K562 (cell line): ENCODE data around the gene KCTD11. TPM values are rescaled to one million over a fixed set of nuclear protein-coding genes. Genes with fewer than 3 reads are reported as not detected.

ENCODE experiments used
- BHLHE40 ChIP-seq: IDR thresholded peaks from 2 replicates; pipeline ENCODE4 v1.6.1; 2011; ENCODE audit warnings: low read length, improper control_type of control experiment
- CREBBP ChIP-seq: IDR thresholded peaks from one replicate; pipeline ENCODE4 v1.6.1; 2012; ENCODE audit warnings: low read depth, mild to moderate bottlenecking, control low read depth, inconsistent platforms, low read length
- EZH2 ChIP-seq: IDR thresholded peaks from 2 replicates; pipeline ENCODE4 v1.6.1; 2012; ENCODE audit warnings: low read depth, mild to moderate bottlenecking, inconsistent platforms, low read length, borderline replicate concordance
- FOS ChIP-seq: IDR thresholded peaks from 3 replicates; pipeline ENCODE4 v1.6.1; 2011; ENCODE audit not compliant: insufficient read length; ENCODE audit errors: extremely low read depth
- NCOA1 ChIP-seq: fragments of 450-650 bp; IDR thresholded peaks from 2 replicates; pipeline ENCODE4 v1.6.1; 2016; ENCODE audit warnings: low read depth
- PPARD ChIP-seq: fragments of 250-450 bp; sonication (Bioruptor Pico); IDR thresholded peaks from 2 replicates; pipeline ENCODE4 v1.8.0; 2022; ENCODE audit warnings: inconsistent platforms, mild to moderate bottlenecking, moderate library complexity
- SMARCA4 ChIP-seq: fragments of 450-650 bp; IDR thresholded peaks from 2 replicates; pipeline ENCODE4 v1.6.1; 2016
- SOX6 ChIP-seq: fragments of 450-650 bp; IDR thresholded peaks from 2 replicates; pipeline ENCODE4 v1.6.1; 2014; ENCODE audit warnings: mild to moderate bottlenecking
- ZNF3 ChIP-seq: fragments of 250-450 bp; sonication (Bioruptor Pico); IDR thresholded peaks from 2 replicates; pipeline ENCODE4 v1.5.0; 2021; ENCODE audit warnings: mild to moderate bottlenecking, moderate library complexity
- ZNF316 ChIP-seq: fragments of 450-650 bp; IDR thresholded peaks from 2 replicates; pipeline ENCODE4 v1.6.1; 2016
- ZNF347 ChIP-seq: fragments of 450-650 bp; formaldehyde crosslinking; IDR thresholded peaks from 2 replicates; pipeline ENCODE4 v1.4.0; 2020; ENCODE audit warnings: low read depth, mild to moderate bottlenecking, moderate library complexity
- polyA plus RNA-seq, 8 experiments: library from polyadenylated mRNA; depleted of rRNA in 4 of 8; stranded (reverse) in 5 of 8; unstranded in 3 of 8; fragments of >200 nt; fragmentation: Nextera tagmentation in 2 of 8; fragmentation: Illumina TruSeq in 1 of 8; extraction: Ambion mirVana in 2 of 8; extraction: Trizol in 1 of 8; gene quantifications; 2 replicates each; pipeline versions ENCODE4 v1.2.1 to v1.2.3, GENCODE V29; 2011 to 2014; ENCODE audit warnings: inconsistent platforms in 1 of 8, missing spikeins in 1 of 8
- total RNA-seq, 7 experiments: library from RNA; depleted of rRNA in 6 of 7; stranded (reverse); fragments of >200 nt in 6 of 7; fragmentation: Illumina TruSeq in 2 of 7; extraction: Trizol in 2 of 7; gene quantifications; 2 replicates each; pipeline versions ENCODE4 v1.2.1 to v1.2.3, GENCODE V29; 2011 to 2021; ENCODE audit warnings: low replicate concordance in 1 of 7
- TF ChIP-seq, protein P1 (sequence below): fragments of 250-450 bp; sonication (Bioruptor Pico); IDR thresholded peaks from 2 replicates; pipeline ENCODE4 v1.5.0; 2021; ENCODE audit warnings: mild to moderate bottlenecking, moderate library complexity
- TF ChIP-seq, protein P2 (sequence below): fragments of 200-800 bp; sonication (Bioruptor generic); IDR thresholded peaks from 2 replicates; pipeline ENCODE4 v1.6.1; 2017; ENCODE audit warnings: missing genetic modification characterization, missing compliant biosample characterization

KCTD11 gene
- total and polyA plus RNA-seq, 9 of the 15 experiments (the other 6 are each of a cell fraction or from before 2014, with no cell fraction given) = 0.01 to 3.2 (median 2.5) TPM; not detected in 1

DNA sequence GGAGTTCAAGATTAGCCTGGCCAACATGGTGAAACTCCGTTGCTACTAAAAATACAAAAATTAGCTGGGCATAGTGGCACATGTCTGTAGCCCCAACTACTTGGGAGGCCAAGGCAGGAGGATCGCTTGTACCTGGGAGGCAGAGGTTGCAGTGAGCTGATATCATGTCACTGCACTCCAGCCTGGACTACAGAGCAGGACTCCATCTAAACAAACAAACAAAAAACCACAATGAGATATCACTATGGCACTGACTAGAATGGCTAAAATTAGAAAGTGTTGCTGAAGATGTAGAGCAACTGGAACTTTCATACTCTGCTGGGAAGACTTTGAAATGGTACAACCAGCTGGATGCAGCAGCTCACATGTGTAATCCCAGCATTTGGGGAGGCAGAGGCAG, 22.4 kb downstream of the KCTD11 start (continued):
- TF ChIP-seq, protein P1, sequence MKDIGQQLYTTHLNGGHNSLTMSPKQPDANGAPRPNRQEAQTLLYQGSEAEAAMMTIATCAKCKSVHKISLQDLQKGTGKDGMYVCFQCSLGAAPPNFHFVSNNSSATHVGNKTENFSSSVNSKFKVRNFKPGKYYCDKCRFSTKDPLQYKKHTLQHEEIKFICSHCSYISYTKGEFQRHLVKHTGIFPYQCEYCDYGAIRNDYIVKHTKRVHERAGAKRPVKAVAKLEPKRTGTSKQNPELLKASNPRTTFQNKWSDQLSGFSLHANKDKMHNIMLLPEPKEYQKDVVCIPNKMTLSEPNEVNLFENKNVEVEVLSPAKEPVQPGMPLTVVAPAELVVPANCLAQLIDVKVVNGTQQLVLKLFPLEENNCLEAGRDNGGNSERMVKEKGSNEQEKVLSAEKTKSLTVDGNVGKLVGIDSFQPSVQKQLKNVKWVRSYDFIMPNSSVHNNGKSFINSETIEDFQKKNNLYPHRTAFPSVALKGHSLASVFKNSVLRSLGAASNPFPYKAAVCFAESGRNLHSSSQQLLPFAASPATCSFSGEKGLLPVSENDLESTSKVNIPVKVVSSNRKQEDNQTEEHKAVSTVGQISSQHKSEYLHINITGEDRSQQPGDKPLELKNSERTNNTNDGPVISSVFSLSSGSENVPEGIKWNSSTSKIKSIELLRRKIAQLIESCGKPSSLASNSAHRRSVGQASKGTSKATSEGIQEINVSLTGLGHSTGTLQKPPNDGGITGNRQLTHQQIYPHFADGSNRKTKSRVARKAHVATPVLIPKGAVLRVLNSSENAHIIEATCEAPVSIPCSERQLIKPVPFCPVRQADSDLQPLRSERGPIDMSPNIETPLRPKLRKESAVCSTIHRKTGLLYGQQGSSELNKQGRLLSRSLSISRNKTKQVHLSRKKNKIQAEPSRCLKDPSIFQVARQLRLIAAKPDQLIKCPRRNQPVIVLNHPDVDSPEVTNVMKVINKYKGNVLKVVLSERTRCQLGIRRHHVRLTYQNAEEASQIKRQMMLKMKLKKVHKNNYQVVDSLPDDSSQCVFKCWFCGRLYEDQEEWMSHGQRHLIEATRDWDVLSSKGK (CRISPR knock-in tag) = no peak
- no peak for TF ChIP-seq EZH2
- no peak for TF ChIP-seq ZNF316
- TF ChIP-seq ZNF347 (CRISPR knock-in tag) = no peak
- TF ChIP-seq, protein P2, sequence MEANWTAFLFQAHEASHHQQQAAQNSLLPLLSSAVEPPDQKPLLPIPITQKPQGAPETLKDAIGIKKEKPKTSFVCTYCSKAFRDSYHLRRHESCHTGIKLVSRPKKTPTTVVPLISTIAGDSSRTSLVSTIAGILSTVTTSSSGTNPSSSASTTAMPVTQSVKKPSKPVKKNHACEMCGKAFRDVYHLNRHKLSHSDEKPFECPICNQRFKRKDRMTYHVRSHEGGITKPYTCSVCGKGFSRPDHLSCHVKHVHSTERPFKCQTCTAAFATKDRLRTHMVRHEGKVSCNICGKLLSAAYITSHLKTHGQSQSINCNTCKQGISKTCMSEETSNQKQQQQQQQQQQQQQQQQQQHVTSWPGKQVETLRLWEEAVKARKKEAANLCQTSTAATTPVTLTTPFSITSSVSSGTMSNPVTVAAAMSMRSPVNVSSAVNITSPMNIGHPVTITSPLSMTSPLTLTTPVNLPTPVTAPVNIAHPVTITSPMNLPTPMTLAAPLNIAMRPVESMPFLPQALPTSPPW (CRISPR knock-in tag) = no peak
- no peak for TF ChIP-seq CREBBP
- no peak for TF ChIP-seq PPARD
- TF ChIP-seq SOX6 = 0 out of 2 replicates have a peak, but pooled peaks have one; percentile 33
- no peak for TF ChIP-seq BHLHE40
- TF ChIP-seq ZNF3 (CRISPR knock-in tag) = no peak
- TF ChIP-seq SMARCA4 = no peak
- TF ChIP-seq NCOA1 = no peak
- no peak for TF ChIP-seq FOS
